H9 (cell line): ENCODE measurements around the gene SRC. TPM values are rescaled to one million over a fixed set of nuclear protein-coding genes. Genes with fewer than 3 reads are reported as not detected.
A peak's percentile ranks its signal among the peaks of the same experiment; 100 is the strongest.

Experiments used
- DNase-seq: peaks from one replicate; pipeline ENCODE4 v3.0.0-alpha.2; 2017
- H2AFZ ChIP-seq: one replicate; pipeline ENCODE4 v1.6.1; 2013; ENCODE audit warnings: mild to moderate bottlenecking, low read length, control low read depth, moderate library complexity
- H2AK5ac ChIP-seq: 2 replicates; pipeline ENCODE4 v1.6.1; 2013; ENCODE audit warnings: low read length, control low read depth, mixed read lengths; ENCODE audit not compliant: insufficient read length
- H2BK120ac ChIP-seq: one replicate; pipeline ENCODE4 v1.6.1; 2013; ENCODE audit warnings: low read depth, mild to moderate bottlenecking, low read length, control low read depth, inconsistent platforms; ENCODE audit not compliant: poor library complexity, severe bottlenecking
- H2BK12ac ChIP-seq: 2 replicates; pipeline ENCODE4 v1.6.1; 2013; ENCODE audit warnings: low read length, control low read depth, mixed read lengths, low read depth; ENCODE audit not compliant: insufficient read length
- H2BK15ac ChIP-seq: 2 replicates; pipeline ENCODE4 v1.6.1; 2013; ENCODE audit warnings: low read depth, low read length, control low read depth
- H2BK20ac ChIP-seq: one replicate; pipeline ENCODE4 v1.6.1; 2013; ENCODE audit warnings: low read depth, mild to moderate bottlenecking, low read length, control low read depth, inconsistent platforms; ENCODE audit not compliant: poor library complexity, severe bottlenecking
- H2BK5ac ChIP-seq: 2 replicates; pipeline ENCODE4 v1.6.1; 2013; ENCODE audit warnings: low read length, control low read depth, mixed read lengths; ENCODE audit not compliant: insufficient read length
- H3K14ac ChIP-seq: 2 replicates; pipeline ENCODE4 v1.6.1; 2013; ENCODE audit warnings: low read length, control low read depth; ENCODE audit not compliant: insufficient read depth
- H3K18ac ChIP-seq: 2 replicates; pipeline ENCODE4 v1.6.1; 2013; ENCODE audit warnings: low read depth, mild to moderate bottlenecking, mixed read lengths, low read length, control low read depth; ENCODE audit not compliant: insufficient read length
- H3K23ac ChIP-seq: 2 replicates; pipeline ENCODE4 v1.6.1; 2013; ENCODE audit warnings: low read length, control low read depth, mixed read lengths, low read depth; ENCODE audit not compliant: insufficient read length
- H3K23me2 ChIP-seq: 2 replicates; pipeline ENCODE4 v1.6.1; 2013; ENCODE audit warnings: low read depth, mild to moderate bottlenecking, mixed read lengths, low read length, control low read depth; ENCODE audit not compliant: insufficient read length, poor library complexity, severe bottlenecking
- H3K27ac ChIP-seq: 2 replicates; pipeline ENCODE4 v1.5.1; 2013; ENCODE audit warnings: low read length, control low read depth, mixed read lengths, low read depth; ENCODE audit not compliant: insufficient read length
- H3K27me3 ChIP-seq: 2 replicates; pipeline ENCODE4 v1.6.1; 2013; ENCODE audit warnings: low read length, control low read depth, inconsistent platforms; ENCODE audit not compliant: insufficient read depth
- H3K4ac ChIP-seq: 2 replicates; pipeline ENCODE4 v1.6.1; 2013; ENCODE audit warnings: low read depth, mild to moderate bottlenecking, control low read depth, inconsistent platforms, low read length, moderate library complexity
- H3K4me1 ChIP-seq: 2 replicates; pipeline ENCODE4 v1.6.1; 2013; ENCODE audit warnings: low read length, control low read depth, inconsistent platforms; ENCODE audit not compliant: insufficient read depth
- H3K4me2 ChIP-seq: 2 replicates; pipeline ENCODE4 v1.6.1; 2013; ENCODE audit warnings: low read length, control low read depth, mixed read lengths; ENCODE audit not compliant: insufficient read length, insufficient read depth
- H3K56ac ChIP-seq: 2 replicates; pipeline ENCODE4 v1.6.1; 2013; ENCODE audit warnings: low read depth, mild to moderate bottlenecking, mixed read lengths, low read length, control low read depth; ENCODE audit not compliant: insufficient read length
- H3K79me1 ChIP-seq: 2 replicates; pipeline ENCODE4 v1.6.1; 2013; ENCODE audit warnings: low read depth, mild to moderate bottlenecking, moderate library complexity, low read length, control low read depth, inconsistent platforms; ENCODE audit not compliant: insufficient read depth, poor library complexity, severe bottlenecking
- H3K79me2 ChIP-seq: 2 replicates; pipeline ENCODE4 v1.6.1; 2013; ENCODE audit warnings: low read length, control low read depth, inconsistent platforms; ENCODE audit not compliant: insufficient read depth
- H3K9ac ChIP-seq: 2 replicates; pipeline ENCODE4 v1.6.1; 2013; ENCODE audit warnings: low read length, control low read depth, mixed read lengths; ENCODE audit not compliant: insufficient read length; ENCODE audit errors: extremely low read depth
- H3K9me3 ChIP-seq: one replicate; pipeline ENCODE4 v1.6.1; 2013; ENCODE audit warnings: low read depth, low read length, inconsistent platforms; ENCODE audit not compliant: control insufficient read depth
- H3T11ph ChIP-seq: one replicate; pipeline ENCODE4 v1.6.1; 2013; ENCODE audit warnings: mild to moderate bottlenecking, low read length, control low read depth, inconsistent platforms
- H4K20me1 ChIP-seq: one replicate; pipeline ENCODE4 v1.6.1; 2013; ENCODE audit not compliant: control insufficient read depth, insufficient read length, insufficient read depth
- H4K5ac ChIP-seq: 2 replicates; pipeline ENCODE4 v1.6.1; 2013; ENCODE audit warnings: low read depth, mild to moderate bottlenecking, mixed read lengths, low read length, control low read depth; ENCODE audit not compliant: insufficient read length
- H4K8ac ChIP-seq: replicated peaks from 2 replicates; pipeline ENCODE4 v1.6.1; 2013; ENCODE audit warnings: low read length, control low read depth, mixed read lengths, low read depth; ENCODE audit not compliant: insufficient read length
- H4K91ac ChIP-seq: 2 replicates; pipeline ENCODE4 v1.6.1; 2013; ENCODE audit warnings: low read depth, mild to moderate bottlenecking, moderate library complexity, mixed read lengths, low read length, control low read depth; ENCODE audit not compliant: insufficient read length
- H3K27ac Mint-ChIP-seq, 3 experiments: 2 replicates in 2 of 3; 3 replicates in 1 of 3; pipeline ENCODE4 v1.8.0; 2020 to 2021; ENCODE audit warnings: mixed read lengths in 3 of 3, mild to moderate bottlenecking in 1 of 3, moderate library complexity in 1 of 3
- H3K27me3 Mint-ChIP-seq: 2 replicates; pipeline ENCODE4 v1.8.0; 2021; ENCODE audit warnings: low read depth, mild to moderate bottlenecking, moderate library complexity, mixed read lengths
- H3K36me3 Mint-ChIP-seq, 3 experiments: 2 replicates in 2 of 3; 3 replicates in 1 of 3; pipeline ENCODE4 v1.8.0; 2020 to 2021; ENCODE audit warnings: low read depth in 3 of 3, mixed read lengths in 3 of 3; ENCODE audit not compliant: insufficient read depth in 1 of 3
- H3K4me1 Mint-ChIP-seq, 2 experiments: 2 replicates each; pipeline ENCODE4 v1.8.0; 2020; ENCODE audit warnings: mixed read lengths in 2 of 2
- H3K4me3 Mint-ChIP-seq, 2 experiments: 2 replicates in 1 of 2; 3 replicates in 1 of 2; pipeline ENCODE4 v1.8.0; 2020 to 2021; ENCODE audit warnings: mild to moderate bottlenecking in 2 of 2, mixed read lengths in 2 of 2, moderate library complexity in 1 of 2
- H3K9me3 Mint-ChIP-seq, 2 experiments: 2 replicates in 1 of 2; 3 replicates in 1 of 2; pipeline ENCODE4 v1.8.0; 2020; ENCODE audit warnings: mild to moderate bottlenecking in 2 of 2, mixed read lengths in 2 of 2, moderate library complexity in 1 of 2
- CTCF ChIP-seq: fragments of 200-600 bp; sonication (generic); conservative IDR thresholded peaks from 3 replicates; pipeline ENCODE4 v1.8.0; 2021; ENCODE audit warnings: antibody characterized with exemption, mild to moderate bottlenecking
- WGBS: extraction: QIAGEN DNeasy Blood & Tissue Kit; methylation state at CpG from one replicate; pipeline ENCODE4 v1.1.7; 2013; ENCODE audit warnings: missing lambda C conversion rate, low lambda C conversion rate, mixed read lengths; ENCODE audit not compliant: insufficient read length; ENCODE audit errors: extremely low coverage; 5-methylcytosine and 5-hydroxymethylcytosine counted together
- total RNA-seq: library from RNA; stranded (reverse); gene quantifications from 2 replicates; pipeline ENCODE4 v1.2.1, GENCODE V29; 2021

The SRC gene
- total RNA-seq, 1 experiment from 2014 or later, result 44.5 TPM

DNA sequence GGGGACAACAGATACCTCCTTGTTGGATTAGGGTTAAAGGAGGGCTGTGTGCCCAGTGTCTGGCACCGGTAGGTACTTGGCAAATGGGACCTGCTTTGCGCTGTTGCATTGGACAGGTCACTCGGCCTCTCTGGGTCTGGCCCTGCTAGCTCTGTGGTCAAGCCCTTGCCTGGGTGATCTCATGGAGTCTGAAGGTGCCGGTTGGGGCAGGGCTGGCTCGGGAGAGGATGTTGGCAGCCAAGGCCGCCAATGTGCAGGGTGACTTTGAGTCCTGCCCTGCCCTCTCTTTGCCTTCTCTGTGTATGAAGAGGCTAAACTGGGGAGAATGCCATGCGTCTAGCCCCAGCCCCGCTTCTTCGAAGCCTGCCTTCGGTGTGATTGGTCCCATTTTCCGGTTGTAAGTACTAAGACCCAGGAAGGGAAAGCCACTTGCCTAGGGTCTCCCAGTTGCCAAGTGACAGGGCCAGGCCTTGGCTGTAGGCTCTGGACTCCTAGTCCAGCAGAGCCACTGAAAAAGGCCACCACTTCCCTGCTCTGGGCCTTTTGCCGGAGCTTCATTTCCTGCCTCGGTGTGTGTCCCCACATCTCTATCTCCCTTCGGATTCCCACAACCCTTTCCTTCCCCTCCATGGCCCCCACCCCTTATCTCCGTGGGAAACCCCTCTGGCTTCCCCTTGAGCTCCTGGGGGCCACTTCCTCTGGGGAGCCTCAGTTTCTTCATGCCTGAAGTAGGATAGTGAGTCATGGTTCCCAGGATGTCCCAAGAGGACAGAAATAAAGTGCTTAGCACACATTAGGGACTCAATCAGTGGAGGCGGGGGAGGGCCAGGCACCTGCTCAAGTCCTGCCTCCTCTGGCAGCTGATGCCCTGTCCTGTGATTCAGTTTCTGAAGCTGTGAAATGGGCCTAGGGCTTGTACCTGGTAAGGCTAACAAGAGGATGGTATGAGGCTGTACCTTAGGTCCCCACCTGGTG, 3.9 kb downstream of the SRC start:
- H3K23ac ChIP-seq, result no peak overlapping the region
- H3K18ac ChIP-seq, result no peak overlapping the region
- no peak overlapping the region for H3K4me3 Mint-ChIP-seq
- H3K4ac ChIP-seq, result no peak overlapping the region
- no peak overlapping the region for H3K9ac ChIP-seq
- peak overlapping the region; percentile 52 to 89 (median 87) for H3K27ac Mint-ChIP-seq
- WGBS, result no CpG with 5 or more reads among the region's 16 CpGs
- H4K20me1 ChIP-seq, result no peaks in the 10 kb centered on the region
- peaks cover 4% of the 10 kb centered on the region for H3K23me2 ChIP-seq
- no peak overlapping the region for H4K8ac ChIP-seq
- H3K27ac ChIP-seq, result no peak overlapping the region
- no peak overlapping the region for H2AK5ac ChIP-seq
- peaks cover 21 to 28% of the 10 kb centered on the region in 2 experiments for H3K4me1 Mint-ChIP-seq
- peaks cover 2 to 27% (median 12%) of the 10 kb centered on the region in 3 experiments; a peak in 5 of 7 replicates for H3K36me3 Mint-ChIP-seq
- H2BK20ac ChIP-seq, result no peak overlapping the region
- H2AFZ ChIP-seq, result no peak overlapping the region
- H2BK12ac ChIP-seq, result no peak overlapping the region
- no peak for TF ChIP-seq CTCF
- no peak overlapping the region for H3T11ph ChIP-seq
- no peak overlapping the region for H2BK15ac ChIP-seq
- no peaks in the 10 kb centered on the region; a peak in 1 of 5 replicates for H3K9me3 Mint-ChIP-seq
- H4K91ac ChIP-seq, result no peak overlapping the region
- no peaks in the 10 kb centered on the region for H3K79me1 ChIP-seq
- peaks cover 2% of the 10 kb centered on the region; the same call in 1 of the 2 replicates for H3K4me1 ChIP-seq
- H2BK120ac ChIP-seq, result no peak overlapping the region
- H3K27me3 Mint-ChIP-seq, result no peaks in the 10 kb centered on the region
- no peak overlapping the region for H3K4me2 ChIP-seq
- H3K79me2 ChIP-seq, result peaks cover 2% of the 10 kb centered on the region; the same call in 1 of the 2 replicates
- H3K56ac ChIP-seq, result no peak overlapping the region
- H3K9me3 ChIP-seq, result no peaks in the 10 kb centered on the region
- H3K27me3 ChIP-seq, result no peaks in the 10 kb centered on the region
- H2BK5ac ChIP-seq, result no peak overlapping the region
- DNase-seq, result peak; percentile 24
- H3K14ac ChIP-seq, result no peak overlapping the region; the same call in 1 of the 2 replicates
- no peak overlapping the region for H4K5ac ChIP-seq
